SK-N-SH treated with all-trans-retinoic acid at 6 μM for 48 hours (cell line): ENCODE results near the gene SOCS1.
"Not testable (repeated sequence)": the region's sequence is repeated elsewhere in the genome, so short reads cannot be mapped to it uniquely, and the experiment has no call there.

Experiments used
- ATAC-seq: fragments of 200-7000 bp; cut with Tn5 transposase; 3 replicates; pipeline ENCODE4 v1.9.1; 2020; ENCODE audit warnings: mild to moderate bottlenecking, moderate library complexity
- BACH2 ChIP-seq: fragments of 250-450 bp; sonication (Bioruptor Pico); IDR thresholded peaks from 2 replicates; pipeline ENCODE4 v1.9.0; 2021; ENCODE audit warnings: mild to moderate bottlenecking, borderline replicate concordance
- CSDC2 ChIP-seq: fragments of 250-450 bp; sonication (Bioruptor Pico); IDR thresholded peaks from 2 replicates; pipeline ENCODE4 v1.5.0; 2020; ENCODE audit warnings: mild to moderate bottlenecking, moderate library complexity
- ESRRG ChIP-seq: fragments of 250-450 bp; sonication (Bioruptor Pico); IDR thresholded peaks from 2 replicates; pipeline ENCODE4 v1.6.1; 2021; ENCODE audit warnings: mild to moderate bottlenecking
- GLIS3 ChIP-seq: fragments of 250-450 bp; sonication (Bioruptor Pico); IDR thresholded peaks from 2 replicates; pipeline ENCODE4 v1.5.0; 2020; ENCODE audit warnings: mild to moderate bottlenecking, moderate library complexity
- PATZ1 ChIP-seq: fragments of 250-450 bp; sonication (Bioruptor Pico); IDR thresholded peaks from 2 replicates; pipeline ENCODE4 v1.8.0; 2020; ENCODE audit warnings: mild to moderate bottlenecking, moderate library complexity, borderline replicate concordance
- POU6F1 ChIP-seq: fragments of 250-450 bp; sonication (Bioruptor Pico); IDR thresholded peaks from 2 replicates; pipeline ENCODE4 v1.8.0; 2021; ENCODE audit warnings: low read depth, mild to moderate bottlenecking, moderate library complexity, borderline replicate concordance
- PPARA ChIP-seq: fragments of 250-450 bp; sonication (Bioruptor Pico); IDR thresholded peaks from 2 replicates; pipeline ENCODE4 v1.5.0; 2020; ENCODE audit warnings: mild to moderate bottlenecking, borderline replicate concordance
- RARB ChIP-seq: fragments of 250-450 bp; sonication (Bioruptor Pico); IDR thresholded peaks from 2 replicates; pipeline ENCODE4 v1.8.0; 2021; ENCODE audit warnings: mild to moderate bottlenecking, moderate library complexity
- SNAI2 ChIP-seq: fragments of 250-450 bp; sonication (Bioruptor Pico); IDR thresholded peaks from 2 replicates; pipeline ENCODE4 v1.5.0; 2020; ENCODE audit warnings: mild to moderate bottlenecking, moderate library complexity
- TCF4 ChIP-seq: fragments of 250-450 bp; sonication (Bioruptor Pico); IDR thresholded peaks from 2 replicates; pipeline ENCODE4 v1.8.0; 2021; ENCODE audit warnings: mild to moderate bottlenecking, moderate library complexity, borderline replicate concordance
- TOX ChIP-seq: fragments of 250-450 bp; sonication (Bioruptor Pico); IDR thresholded peaks from 2 replicates; pipeline ENCODE4 v1.8.0; 2021; ENCODE audit warnings: mild to moderate bottlenecking, moderate library complexity, borderline replicate concordance
- TSHZ2 ChIP-seq: fragments of 250-450 bp; sonication (Bioruptor Pico); IDR thresholded peaks from 2 replicates; pipeline ENCODE4 v1.5.0; 2020; ENCODE audit warnings: mild to moderate bottlenecking, moderate library complexity
- ZC3H10 ChIP-seq: fragments of 250-450 bp; sonication (Bioruptor Pico); IDR thresholded peaks from 2 replicates; pipeline ENCODE4 v1.5.1; 2021; ENCODE audit warnings: mild to moderate bottlenecking, moderate library complexity
- ZFP30 ChIP-seq: fragments of 450-650 bp; formaldehyde crosslinking; IDR thresholded peaks from 2 replicates; pipeline ENCODE4 v1.5.0; 2022; ENCODE audit warnings: mild to moderate bottlenecking, moderate library complexity
- ZNF565 ChIP-seq: fragments of 450-650 bp; formaldehyde crosslinking; conservative IDR thresholded peaks from 2 replicates; pipeline ENCODE4 v1.5.0; 2020; ENCODE audit warnings: low read depth, mild to moderate bottlenecking, moderate library complexity
- ZNF70 ChIP-seq: fragments of 450-650 bp; formaldehyde crosslinking; IDR thresholded peaks from 2 replicates; pipeline ENCODE4 v1.5.0; 2020; ENCODE audit warnings: mild to moderate bottlenecking, moderate library complexity
- ZNF8 ChIP-seq: fragments of 450-650 bp; formaldehyde crosslinking; IDR thresholded peaks from 2 replicates; pipeline ENCODE4 v1.5.0; 2020; ENCODE audit warnings: mild to moderate bottlenecking, moderate library complexity
- TF ChIP-seq, protein P1 (sequence below): fragments of 250-450 bp; sonication (Bioruptor Pico); IDR thresholded peaks from 2 replicates; pipeline ENCODE4 v1.5.1; 2020; ENCODE audit warnings: low read depth, mild to moderate bottlenecking, moderate library complexity

Gene SOCS1

GRCh38 chr16:11301645-11302501 lies 45.9 kb upstream of the SOCS1 start:
- no peak for ATAC-seq
- TF ChIP-seq ZC3H10 (CRISPR knock-in tag) (no peak), TCF4 (CRISPR knock-in tag) (no peak), GLIS3 (CRISPR knock-in tag) (no peak), TSHZ2 (CRISPR knock-in tag) (no peak), ZNF565 (no peak), ZNF8 (CRISPR knock-in tag) (no peak), POU6F1 (CRISPR knock-in tag) (no peak), RARB (CRISPR knock-in tag) (no peak), BACH2 (no peak), ZNF70 (CRISPR knock-in tag) (no peak), ESRRG (CRISPR knock-in tag) (no peak)

DNA sequence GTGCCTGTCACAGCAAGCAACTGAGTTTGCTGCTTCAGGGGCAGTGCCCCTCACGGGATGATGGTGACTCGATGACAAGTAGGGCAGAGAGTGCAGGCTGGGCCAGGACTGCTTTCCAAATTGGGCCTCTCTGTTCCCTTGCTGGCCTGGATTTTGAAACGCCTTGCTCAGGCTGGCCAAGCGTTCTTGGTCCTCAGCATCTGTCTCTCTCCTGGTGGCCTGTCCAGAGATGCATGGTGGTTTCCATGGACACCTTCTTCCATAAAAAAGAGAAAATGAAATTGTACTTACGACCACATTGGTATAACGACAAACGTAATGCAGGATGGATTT lies 44.5 kb upstream of the SOCS1 start:
- TF ChIP-seq TCF4 (CRISPR knock-in tag) (no peak), PATZ1 (no peak), ZNF8 (CRISPR knock-in tag) (no peak), TSHZ2 (CRISPR knock-in tag) (no peak), CSDC2 (no peak), GLIS3 (CRISPR knock-in tag) (no peak), SNAI2 (CRISPR knock-in tag) (no peak), POU6F1 (CRISPR knock-in tag) (no peak), ZFP30 (no peak)
- TF ChIP-seq, all 23 proteins: peak for 0
- no peak for ATAC-seq

- no peak for ATAC-seq
- no peak for TF ChIP-seq PPARA (CRISPR knock-in tag)
- no peak for TF ChIP-seq CSDC2
- TF ChIP-seq, protein P1, sequence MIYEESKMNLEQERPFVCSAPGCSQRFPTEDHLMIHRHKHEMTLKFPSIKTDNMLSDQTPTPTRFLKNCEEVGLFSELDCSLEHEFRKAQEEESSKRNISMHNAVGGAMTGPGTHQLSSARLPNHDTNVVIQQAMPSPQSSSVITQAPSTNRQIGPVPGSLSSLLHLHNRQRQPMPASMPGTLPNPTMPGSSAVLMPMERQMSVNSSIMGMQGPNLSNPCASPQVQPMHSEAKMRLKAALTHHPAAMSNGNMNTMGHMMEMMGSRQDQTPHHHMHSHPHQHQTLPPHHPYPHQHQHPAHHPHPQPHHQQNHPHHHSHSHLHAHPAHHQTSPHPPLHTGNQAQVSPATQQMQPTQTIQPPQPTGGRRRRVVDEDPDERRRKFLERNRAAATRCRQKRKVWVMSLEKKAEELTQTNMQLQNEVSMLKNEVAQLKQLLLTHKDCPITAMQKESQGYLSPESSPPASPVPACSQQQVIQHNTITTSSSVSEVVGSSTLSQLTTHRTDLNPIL (CRISPR knock-in tag) = no peak
- no peak for TF ChIP-seq ZC3H10 (CRISPR knock-in tag)
- TF ChIP-seq ZNF70 (CRISPR knock-in tag) = no peak
- TF ChIP-seq TOX (CRISPR knock-in tag) = no peak
Observed at GRCh38 chr16:11299865-11300559, 44.0 kb upstream of the SOCS1 start.

GRCh38 chr16:11298950-11299547 lies 43.0 kb upstream of the SOCS1 start:
- ATAC-seq = not testable (repeated sequence)
